Nephron (organoid): ENCODE data around the gene BIRC3.

ENCODE experiments used
- H3K27ac Mint-ChIP-seq, 3 experiments: 2 replicates each; pipeline ENCODE4 v1.8.0; 2020; ENCODE audit warnings: mixed read lengths in 3 of 3, mild to moderate bottlenecking in 2 of 3, moderate library complexity in 1 of 3
- H3K27me3 Mint-ChIP-seq: 2 replicates; pipeline ENCODE4 v1.8.0; 2021; ENCODE audit warnings: low read depth, mild to moderate bottlenecking, moderate library complexity, mixed read lengths
- H3K36me3 Mint-ChIP-seq: 2 replicates; pipeline ENCODE4 v1.8.0; 2020; ENCODE audit warnings: low read depth, mixed read lengths
- H3K4me1 Mint-ChIP-seq: 2 replicates; pipeline ENCODE4 v1.8.0; 2020; ENCODE audit warnings: mixed read lengths
- H3K4me3 Mint-ChIP-seq, 3 experiments: 2 replicates each; pipeline ENCODE4 v1.8.0; 2020; ENCODE audit warnings: mild to moderate bottlenecking in 3 of 3, mixed read lengths in 3 of 3, moderate library complexity in 2 of 3
- H3K9me3 Mint-ChIP-seq: 2 replicates; pipeline ENCODE4 v1.8.0; 2020; ENCODE audit warnings: mixed read lengths
- CTCF ChIP-seq, 3 experiments: fragments of 200-600 bp; sonication (generic); IDR thresholded peaks; one replicate each; pipeline ENCODE4 v1.5.0; 2021; ENCODE audit warnings: antibody characterized with exemption in 3 of 3; ENCODE audit not compliant: unreplicated experiment in 3 of 3

BIRC3 gene

GRCh38 chr11:102316346-102316904, 859 bp upstream of the BIRC3 start:
- TF ChIP-seq CTCF (IDR thresholded peaks at IDR 0.05; ENCODE audit: unreplicated experiment in 3 of 3) = no peak
- Mint-ChIP-seq H3K9me3 (no peaks in the 10 kb centered on the region), H3K27me3 (peaks cover 4% of the 10 kb centered on the region), H3K4me1 (peaks cover 37% of the 10 kb centered on the region), H3K36me3 (no peaks in the 10 kb centered on the region), H3K27ac (peak overlapping the region in 1 of 3 experiments; percentile 43), H3K4me3 (peak overlapping the region in 2 of 3 experiments; percentile 8 to 55)

- H3K36me3 Mint-ChIP-seq = no peaks in the 10 kb centered on the region
- H3K4me3 Mint-ChIP-seq = peak overlapping the region; percentile 82 to 89 (median 86)
- H3K4me1 Mint-ChIP-seq = peaks cover 34% of the 10 kb centered on the region
- TF ChIP-seq CTCF (IDR thresholded peaks at IDR 0.05; ENCODE audit: unreplicated experiment in 3 of 3) = no peak
- H3K9me3 Mint-ChIP-seq = no peaks in the 10 kb centered on the region
- peak overlapping the region in 1 of 3 experiments; percentile 45 for H3K27ac Mint-ChIP-seq
- H3K27me3 Mint-ChIP-seq = peaks cover 4% of the 10 kb centered on the region
These were observed 452 bp downstream of the BIRC3 start for GRCh38 chr11:102317768-102318103.

- Mint-ChIP-seq H3K4me1 (peaks cover 26% of the 10 kb centered on the region), H3K36me3 (no peaks in the 10 kb centered on the region), H3K27me3 (peaks cover 4% of the 10 kb centered on the region), H3K9me3 (no peaks in the 10 kb centered on the region), H3K4me3 (peak overlapping the region in 1 of 3 experiments; percentile 7), H3K27ac (no peak overlapping the region)
- no peak for TF ChIP-seq CTCF (IDR thresholded peaks at IDR 0.05; ENCODE audit: unreplicated experiment in 3 of 3)
These were observed 1.2 kb downstream of the BIRC3 start for GRCh38 chr11:102318469-102318868.

GRCh38 chr11:102319544-102319943, 2.3 kb downstream of the BIRC3 start:
- no peak overlapping the region for H3K27ac Mint-ChIP-seq
- no peaks in the 10 kb centered on the region for H3K9me3 Mint-ChIP-seq
- no peaks in the 10 kb centered on the region for H3K36me3 Mint-ChIP-seq
- TF ChIP-seq CTCF (IDR thresholded peaks at IDR 0.05; ENCODE audit: unreplicated experiment in 3 of 3) = no peak
- H3K27me3 Mint-ChIP-seq = peaks cover 4% of the 10 kb centered on the region
- peaks cover 20% of the 10 kb centered on the region for H3K4me1 Mint-ChIP-seq
- H3K4me3 Mint-ChIP-seq = no peak overlapping the region

- Mint-ChIP-seq H3K27me3 (peaks cover 4% of the 10 kb centered on the region), H3K36me3 (no peaks in the 10 kb centered on the region), H3K27ac (no peak overlapping the region), H3K4me1 (peaks cover 17% of the 10 kb centered on the region), H3K4me3 (no peak overlapping the region), H3K9me3 (no peaks in the 10 kb centered on the region)
- no peak for TF ChIP-seq CTCF (IDR thresholded peaks at IDR 0.05; ENCODE audit: unreplicated experiment in 3 of 3)
These were observed 2.9 kb downstream of the BIRC3 start for GRCh38 chr11:102320188-102320587.

- Mint-ChIP-seq H3K27ac (no peak overlapping the region), H3K36me3 (no peaks in the 10 kb centered on the region), H3K4me1 (peaks cover 17% of the 10 kb centered on the region), H3K4me3 (peak overlapping the region in 1 of 3 experiments; percentile 23), H3K9me3 (no peaks in the 10 kb centered on the region), H3K27me3 (peaks cover 4% of the 10 kb centered on the region)
- TF ChIP-seq CTCF (IDR thresholded peaks at IDR 0.05; ENCODE audit: unreplicated experiment in 3 of 3) = no peak
These were observed 3.4 kb downstream of the BIRC3 start for GRCh38 chr11:102320679-102321078.
